AG08395 (cell line): Measurements from ENCODE around the gene APOC4.
A peak's percentile ranks its signal among the peaks of the same experiment; 100 is the strongest.
"Not testable (repeated sequence)": the region's sequence is repeated elsewhere in the genome, so short reads cannot be mapped to it uniquely, and the experiment has no call there.

ENCODE experiments used
- DNase-seq: peaks from one replicate; pipeline ENCODE4 v3.0.0; 2012; ENCODE audit warnings: mixed read lengths, low spot score

APOC4 gene

DNA sequence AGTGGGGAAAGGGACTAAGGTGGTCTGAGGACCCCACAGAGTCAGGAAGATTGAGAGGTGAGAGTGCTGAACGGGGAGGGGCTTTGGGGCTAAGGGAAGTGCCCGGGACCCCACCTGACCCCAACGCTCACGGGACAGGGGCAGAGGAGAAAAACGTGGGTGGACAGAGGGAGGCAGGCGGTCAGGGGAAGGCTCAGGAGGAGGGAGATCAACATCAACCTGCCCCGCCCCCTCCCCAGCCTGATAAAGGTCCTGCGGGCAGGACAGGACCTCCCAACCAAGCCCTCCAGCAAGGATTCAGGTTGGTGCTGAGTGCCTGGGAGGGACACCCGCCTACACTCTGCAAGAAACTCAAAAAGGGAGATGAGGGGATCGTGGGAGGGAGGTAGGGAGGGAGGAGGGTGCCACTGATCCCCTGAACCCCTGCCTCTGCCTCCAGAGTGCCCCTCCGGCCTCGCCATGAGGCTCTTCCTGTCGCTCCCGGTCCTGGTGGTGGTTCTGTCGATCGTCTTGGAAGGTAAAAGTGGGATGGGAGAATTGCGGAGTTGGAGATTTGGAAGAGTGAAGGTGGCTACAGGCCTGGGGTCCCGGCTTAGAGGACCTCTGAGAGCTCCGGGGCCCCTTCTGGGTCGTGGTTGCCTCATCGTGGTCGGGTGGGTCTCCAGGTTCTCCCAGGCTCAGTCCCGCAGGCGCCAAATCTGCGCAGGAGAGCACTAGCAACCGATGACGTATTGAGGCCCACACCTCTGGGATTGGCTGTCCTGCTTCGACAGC is 27.4 kb upstream of the APOC4 start, which contains the start of gene APOC1:
Gene APOC1 (plus strand): TSS at position 176 of the 774 bp plus-strand sequence. CDS start 284 bp downstream, at position 460.
- DNase-seq = peak; percentile 95

DNA sequence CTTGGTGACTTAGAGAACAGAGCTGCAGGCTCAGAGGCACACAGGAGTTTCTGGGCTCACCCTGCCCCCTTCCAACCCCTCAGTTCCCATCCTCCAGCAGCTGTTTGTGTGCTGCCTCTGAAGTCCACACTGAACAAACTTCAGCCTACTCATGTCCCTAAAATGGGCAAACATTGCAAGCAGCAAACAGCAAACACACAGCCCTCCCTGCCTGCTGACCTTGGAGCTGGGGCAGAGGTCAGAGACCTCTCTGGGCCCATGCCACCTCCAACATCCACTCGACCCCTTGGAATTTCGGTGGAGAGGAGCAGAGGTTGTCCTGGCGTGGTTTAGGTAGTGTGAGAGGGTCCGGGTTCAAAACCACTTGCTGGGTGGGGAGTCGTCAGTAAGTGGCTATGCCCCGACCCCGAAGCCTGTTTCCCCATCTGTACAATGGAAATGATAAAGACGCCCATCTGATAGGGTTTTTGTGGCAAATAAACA is 17.8 kb upstream of the APOC4 start:
- DNase-seq = no peak

DNA sequence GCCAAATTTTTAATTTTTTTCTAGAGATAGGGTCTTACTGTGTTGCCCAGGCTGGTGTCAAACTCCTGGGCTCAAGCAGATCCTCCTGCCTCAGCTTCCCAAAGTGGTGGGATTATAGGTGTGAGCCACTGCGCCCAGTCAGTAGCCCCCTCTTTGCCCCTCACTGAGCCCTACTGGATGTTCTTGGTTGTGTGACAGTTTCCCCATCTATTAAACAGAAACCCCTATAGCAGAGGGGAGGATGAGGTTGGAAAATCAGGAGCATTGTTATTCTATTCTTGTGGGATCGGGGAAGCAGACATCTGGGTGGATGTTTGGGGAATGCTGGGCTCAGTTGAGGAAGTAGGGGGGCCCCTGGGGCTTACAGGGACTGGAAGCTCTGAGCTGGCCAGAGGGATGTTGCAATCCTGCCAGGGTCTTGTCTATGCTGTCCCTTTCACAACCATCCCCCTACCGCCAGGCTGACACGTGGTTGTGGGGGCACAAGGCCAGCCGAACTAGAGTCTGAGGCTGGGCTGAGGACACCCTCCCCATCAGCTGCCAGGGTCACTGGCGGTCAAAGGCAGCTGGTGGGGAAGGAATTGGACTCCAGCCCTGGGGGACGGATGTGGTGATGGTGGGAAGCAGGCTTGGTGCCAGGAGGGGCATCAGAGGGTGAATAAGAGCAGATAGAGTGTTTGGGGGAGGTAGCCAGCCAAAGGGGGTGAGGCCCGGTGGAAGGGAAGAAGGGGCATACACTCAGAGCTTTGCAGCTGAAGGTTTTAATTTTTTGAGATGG is 16.7 kb upstream of the APOC4 start:
- peak; percentile 56 for DNase-seq

DNA sequence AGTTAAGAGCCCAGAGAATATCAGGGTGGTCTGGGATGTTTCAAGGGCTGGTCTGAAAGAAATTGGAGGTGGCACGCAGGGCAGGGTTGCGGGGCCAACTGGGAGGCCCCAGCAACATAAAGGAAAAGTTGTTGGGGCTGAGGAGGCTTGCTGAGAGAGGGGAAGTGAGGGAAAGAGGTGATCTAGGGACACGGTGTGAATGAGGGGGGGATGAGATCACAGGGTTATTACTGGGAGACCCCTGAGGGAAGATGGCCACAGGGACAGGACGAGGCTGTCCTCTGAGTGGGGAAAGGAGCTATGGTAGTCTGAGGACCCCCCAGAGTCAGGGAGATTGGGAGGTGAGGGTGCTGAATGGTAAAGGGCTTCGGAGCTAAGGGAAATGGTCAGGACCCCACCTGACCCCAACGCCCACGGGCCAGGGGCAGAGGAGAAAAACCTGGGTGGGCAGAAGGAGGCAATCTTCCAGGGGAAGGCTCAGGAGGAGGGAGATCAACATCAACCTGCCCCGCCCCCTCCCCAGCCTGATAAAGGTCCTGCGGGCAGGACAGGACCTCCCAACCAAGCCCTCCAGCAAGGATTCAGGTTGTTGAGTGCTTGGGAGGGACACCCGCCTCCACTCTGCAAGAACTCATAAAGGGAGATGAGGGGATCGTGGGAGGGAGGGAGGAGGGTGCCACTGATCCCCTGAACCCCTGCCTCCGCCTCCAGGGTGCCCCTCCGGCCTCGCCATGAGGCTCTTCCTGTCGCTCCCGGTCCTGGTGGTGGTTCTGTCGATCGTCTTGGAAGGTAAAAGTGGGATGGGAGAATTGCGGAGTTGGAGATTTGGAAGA is 15.6 kb upstream of the APOC4 start:
- not testable (repeated sequence) for DNase-seq

DNA sequence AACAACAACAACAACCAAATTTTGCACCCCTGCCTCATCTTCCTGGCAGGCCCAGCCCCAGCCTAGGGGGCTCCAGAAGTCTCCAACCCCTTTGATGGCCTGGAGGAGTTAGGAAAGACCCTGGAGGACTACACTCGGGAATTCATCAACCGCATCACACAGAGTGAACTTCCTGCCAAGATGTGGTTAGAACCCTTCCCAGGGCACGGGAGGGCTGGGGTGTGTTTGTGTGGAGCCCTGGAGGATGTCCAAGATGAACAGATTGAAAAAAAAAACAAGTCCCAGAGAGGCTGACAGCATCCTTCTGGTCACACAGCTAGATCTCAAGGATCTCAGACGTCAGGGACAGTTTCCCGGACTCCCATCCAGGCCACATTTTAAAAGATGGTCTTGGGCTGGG is 14.3 kb upstream of the APOC4 start:
- peak; percentile 44 for DNase-seq

DNA sequence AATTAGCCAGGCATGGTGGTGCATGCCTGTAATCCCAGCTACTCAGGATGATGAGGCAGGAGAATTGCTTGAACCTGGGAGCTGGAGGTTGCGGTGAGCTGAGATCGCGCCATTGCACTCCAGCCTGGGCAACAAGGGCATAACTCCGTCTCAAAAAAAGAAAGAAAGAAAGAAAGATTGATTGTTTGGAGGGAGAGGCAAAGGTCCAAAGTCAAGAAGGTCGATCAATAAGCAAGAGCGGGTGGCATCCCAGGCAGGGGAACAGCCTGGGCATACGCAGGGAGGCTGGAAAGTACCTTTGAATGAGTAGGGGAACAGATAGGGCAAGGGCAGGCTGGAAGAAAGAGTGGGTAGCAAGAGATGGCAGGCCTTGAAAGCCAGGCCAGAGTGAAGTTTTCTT is 11.9 kb upstream of the APOC4 start:
- DNase-seq = no peak

DNA sequence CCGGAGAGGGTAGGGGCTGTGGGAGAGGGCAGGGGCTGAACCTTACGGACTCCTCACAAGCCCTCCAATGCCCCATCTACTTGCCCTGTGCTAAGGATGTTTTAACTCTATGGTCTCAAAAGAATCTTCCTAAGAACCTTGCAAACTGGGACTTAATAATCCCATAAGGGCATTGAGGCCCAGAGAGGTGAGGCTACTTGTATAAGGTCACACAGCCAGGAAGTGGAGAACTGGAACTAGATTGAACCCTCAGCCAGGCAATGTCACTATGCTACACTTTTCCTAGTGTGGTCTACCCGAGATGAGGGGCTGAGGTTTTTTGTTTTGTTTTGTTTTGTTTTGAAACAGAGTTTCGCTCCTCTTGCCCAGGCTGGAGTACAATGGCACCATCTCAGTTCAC is 10.5 kb upstream of the APOC4 start:
- DNase-seq = no peak

DNA sequence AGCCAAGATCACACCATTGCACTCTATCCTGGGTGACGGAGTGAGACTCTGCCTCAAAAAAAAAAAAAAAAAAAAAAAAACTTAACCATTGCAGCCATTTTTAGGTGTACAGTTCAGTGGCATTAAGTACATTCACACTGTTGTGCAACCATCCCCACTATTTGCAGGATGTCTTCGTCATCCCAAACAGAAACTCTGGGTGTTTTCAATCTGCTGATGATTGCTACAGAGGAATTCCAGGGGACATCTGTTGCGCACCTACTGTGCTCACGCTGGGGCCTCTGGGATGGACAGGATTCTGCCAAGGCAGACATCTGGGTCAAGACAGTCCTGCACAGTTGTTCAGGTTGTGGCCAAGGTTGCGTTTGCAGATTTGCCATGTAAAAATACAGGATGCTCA is 2.4 kb upstream of the APOC4 start:
- DNase-seq = no peak

DNA sequence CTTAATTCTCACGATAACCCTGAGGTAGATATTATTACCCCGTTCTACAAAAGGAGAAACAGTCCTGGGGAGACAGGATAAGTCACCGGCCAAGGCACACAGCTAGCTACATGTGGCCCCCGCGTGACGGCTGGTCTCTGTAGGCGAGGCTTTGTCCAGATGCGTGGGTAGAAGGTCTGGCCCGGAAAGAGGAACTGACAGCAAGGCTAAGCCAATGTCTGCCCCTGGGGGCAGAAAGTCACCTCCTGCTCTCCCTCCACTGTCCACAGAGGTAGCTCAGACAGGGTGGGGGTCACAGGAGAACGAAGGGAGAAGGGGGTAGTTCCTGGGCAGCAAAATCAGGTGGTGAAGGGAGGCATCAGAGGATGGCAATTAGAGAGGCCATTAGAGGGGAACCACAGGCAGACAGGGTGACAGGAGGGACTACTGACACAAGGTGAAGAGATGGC is 1.8 kb downstream of the APOC4 start:
- DNase-seq = peak; percentile 42

DNA sequence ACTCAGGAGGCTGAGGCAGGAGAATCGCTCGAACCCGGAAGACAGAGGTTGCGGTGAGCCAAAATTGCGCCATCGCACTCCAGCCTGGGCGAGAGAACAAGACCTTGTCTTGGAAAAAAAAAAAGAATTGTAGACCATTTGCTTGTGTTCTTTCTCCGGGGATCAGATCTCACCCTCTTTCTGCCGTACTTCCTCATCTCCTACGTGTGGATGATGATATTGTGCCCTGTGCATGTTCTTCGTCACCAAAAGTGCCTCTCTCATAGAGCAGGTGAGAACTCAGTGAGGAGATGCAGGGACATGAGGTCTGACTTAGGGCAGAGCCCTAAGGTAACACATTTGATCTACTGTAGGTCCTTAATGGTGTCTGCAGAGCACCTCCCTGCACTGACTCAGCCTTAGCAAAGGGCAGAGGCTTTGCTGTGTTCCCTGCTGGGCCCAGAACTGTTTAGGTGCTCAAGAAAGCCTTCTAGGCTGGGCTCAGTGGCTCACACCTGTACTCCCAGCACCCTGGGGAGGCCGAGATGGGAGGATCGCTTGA is 5.1 kb downstream of the APOC4 start:
- no peak for DNase-seq

DNA sequence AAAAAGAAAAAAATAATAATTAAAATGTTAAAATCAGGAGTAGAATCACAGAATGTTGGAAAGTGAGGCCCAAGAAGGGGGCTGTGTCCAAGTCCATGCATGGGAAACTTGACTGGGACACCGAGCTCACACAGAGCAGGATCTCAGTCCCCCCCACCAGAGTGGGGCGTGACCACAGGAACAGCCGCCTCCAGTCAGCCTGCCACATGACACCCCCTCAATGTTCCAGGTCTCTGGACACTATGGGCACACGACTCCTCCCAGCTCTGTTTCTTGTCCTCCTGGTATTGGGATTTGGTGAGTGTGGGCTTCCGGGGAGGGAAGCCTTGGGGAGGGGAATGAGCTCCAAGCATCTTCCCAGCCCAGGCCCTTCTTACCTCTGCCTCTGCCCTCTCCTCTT is 6.2 kb downstream of the APOC4 start:
- DNase-seq = no peak

DNA sequence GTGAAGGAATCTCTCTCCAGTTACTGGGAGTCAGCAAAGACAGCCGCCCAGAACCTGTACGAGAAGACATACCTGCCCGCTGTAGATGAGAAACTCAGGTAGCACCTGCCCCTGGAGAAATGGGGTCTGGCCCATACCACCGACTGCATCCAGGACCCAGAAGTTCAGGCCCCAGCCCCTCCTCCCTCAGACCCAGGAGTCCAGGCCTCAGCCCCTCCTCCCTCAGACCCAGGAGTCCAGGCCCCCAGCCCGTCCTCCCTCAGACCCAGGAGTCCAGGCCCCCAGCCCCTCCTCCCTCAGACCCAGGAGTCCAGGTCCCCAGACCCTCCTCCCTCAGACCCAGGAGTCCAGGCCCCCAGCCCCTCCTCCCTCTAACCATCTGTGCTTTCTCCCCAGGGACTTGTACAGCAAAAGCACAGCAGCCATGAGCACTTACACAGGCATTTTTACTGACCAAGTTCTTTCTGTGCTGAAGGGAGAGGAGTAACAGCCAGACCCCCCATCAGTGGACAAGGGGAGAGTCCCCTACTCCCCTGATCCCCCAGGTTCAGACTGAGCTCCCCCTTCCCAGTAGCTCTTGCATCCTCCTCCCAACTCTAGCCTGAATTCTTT is 6.8 kb downstream of the APOC4 start:
- DNase-seq = no peak

DNA sequence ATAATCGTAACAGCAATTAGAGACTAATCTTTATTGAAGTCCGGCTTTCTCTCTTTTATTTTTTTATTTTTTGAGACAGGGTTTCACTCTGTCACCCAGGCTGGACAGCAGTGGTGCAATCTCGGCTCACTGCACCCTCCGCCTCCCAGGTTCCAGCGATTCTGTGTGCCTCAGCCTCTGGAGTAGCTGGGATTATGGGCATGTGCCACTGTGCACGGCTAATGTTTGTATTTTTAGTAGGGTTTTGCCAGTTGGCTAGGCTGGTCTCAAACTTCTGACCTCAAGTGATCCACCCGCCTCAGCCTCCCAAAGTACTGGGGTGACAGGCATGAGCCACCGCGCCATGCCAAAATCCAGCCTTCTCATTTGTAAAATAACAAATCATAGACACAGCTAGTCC is 7.5 kb downstream of the APOC4 start:
- no peak for DNase-seq

DNA sequence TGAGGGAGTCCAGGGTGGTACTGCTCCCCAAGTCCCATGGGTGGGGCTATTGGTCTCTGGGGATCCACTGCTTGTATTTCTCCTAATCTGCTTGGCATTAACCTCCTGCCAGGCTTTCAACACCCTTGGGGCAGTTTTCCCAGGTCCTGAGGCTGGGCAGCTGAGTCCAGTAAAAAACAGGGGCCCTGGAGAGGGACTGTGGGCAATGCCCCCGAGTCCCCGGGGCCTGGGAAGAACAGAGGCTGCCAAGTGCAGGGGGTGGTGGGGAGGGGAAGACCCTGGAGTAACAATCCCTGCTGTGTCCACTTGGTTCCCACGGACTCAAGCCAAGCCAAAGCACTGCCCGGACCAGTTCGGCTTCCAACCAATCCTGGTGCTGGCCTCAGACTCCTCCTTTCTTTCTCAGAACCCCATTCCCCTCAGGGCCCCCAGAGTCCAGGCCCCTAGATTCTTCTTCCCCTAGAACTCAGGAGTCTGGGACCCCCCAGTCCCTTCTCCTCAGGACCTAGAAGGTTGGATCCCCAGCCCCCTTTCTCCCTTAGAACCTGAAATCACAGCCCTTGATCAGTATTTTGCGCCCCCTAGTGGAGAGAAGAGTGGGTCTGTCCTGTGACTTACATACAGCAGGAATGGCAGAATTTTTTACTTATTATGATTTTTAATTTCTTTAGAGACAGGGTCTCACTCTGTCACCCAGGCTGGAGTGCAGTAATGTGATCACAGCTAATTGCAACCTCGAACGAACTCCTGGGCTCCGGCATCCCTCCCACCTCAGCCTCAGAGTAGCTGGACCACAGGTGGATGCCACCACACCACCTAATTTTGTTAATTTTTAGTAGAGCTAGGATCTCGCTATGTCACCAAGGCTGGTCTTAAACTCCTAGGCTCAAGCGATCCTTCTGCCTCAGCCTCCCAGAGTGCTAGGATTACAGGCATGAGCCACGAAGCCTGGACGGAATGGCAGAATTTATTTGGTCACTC is 9.4 kb downstream of the APOC4 start:
- DNase-seq = peak; percentile 86

DNA sequence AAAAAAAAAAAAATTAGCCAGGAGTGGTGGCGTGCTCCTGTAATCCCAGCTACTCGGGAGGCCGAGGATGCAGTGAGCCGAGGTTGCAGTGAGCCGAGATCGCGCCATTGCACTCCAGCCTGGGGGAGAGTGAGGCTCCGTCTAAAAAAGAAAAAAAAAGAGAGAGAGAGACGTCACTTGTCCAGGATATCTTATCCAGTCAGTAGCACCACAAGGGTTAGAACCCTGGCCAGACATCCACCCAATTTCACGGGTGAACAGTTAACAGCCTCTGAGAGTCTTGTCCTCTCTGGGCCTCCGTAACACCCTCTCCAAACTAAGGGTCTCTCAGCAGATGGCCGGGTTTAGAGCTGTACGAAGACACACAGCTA is 12.2 kb downstream of the APOC4 start:
- DNase-seq = no peak

DNA sequence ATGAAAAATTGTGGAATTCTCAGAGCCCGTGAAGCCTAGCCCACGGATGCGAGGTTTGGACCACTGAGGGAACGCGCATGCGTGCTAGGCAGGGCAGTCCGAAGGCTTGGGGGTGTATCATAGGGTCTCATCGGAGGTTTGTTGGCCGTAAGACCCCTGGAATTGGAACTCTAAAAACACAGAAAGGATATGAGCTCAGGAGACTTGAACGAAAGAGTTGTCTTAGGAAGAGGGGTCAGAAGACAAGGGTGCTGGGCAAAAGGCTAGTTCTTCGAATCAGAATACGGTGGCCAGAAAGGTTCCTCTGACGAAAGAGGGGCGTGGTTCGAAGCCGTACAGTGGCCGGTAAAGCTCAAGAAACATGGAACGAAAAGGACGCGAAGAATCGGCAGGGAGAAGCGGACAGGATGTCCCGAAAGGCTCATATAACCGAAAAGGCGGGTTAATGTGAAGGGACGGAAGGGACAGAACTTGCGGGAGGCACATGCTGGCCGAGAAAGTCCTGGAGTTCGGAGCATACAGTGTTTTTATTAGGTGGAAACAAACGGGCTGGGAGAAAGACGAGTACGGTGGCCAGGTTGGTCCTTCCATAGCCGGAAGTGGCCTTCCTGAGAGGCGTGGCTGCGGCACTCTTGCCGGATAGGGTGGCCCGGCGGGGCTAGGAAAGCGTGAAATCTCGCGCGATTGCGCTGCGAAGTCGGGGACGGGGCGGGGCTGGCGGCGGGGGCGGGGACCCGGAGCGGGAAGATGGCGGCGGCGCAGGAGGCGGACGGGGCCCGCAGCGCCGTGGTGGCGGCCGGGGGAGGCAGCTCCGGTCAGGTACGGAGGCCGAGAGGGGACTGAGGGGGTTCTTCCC is 12.8 kb downstream of the APOC4 start, which contains the start of gene CLPTM1:
Gene CLPTM1 (plus strand): TSS at position 732 of the 856 bp plus-strand sequence. CDS start 16 bp downstream, at position 748.
- peak; percentile 98 for DNase-seq

DNA sequence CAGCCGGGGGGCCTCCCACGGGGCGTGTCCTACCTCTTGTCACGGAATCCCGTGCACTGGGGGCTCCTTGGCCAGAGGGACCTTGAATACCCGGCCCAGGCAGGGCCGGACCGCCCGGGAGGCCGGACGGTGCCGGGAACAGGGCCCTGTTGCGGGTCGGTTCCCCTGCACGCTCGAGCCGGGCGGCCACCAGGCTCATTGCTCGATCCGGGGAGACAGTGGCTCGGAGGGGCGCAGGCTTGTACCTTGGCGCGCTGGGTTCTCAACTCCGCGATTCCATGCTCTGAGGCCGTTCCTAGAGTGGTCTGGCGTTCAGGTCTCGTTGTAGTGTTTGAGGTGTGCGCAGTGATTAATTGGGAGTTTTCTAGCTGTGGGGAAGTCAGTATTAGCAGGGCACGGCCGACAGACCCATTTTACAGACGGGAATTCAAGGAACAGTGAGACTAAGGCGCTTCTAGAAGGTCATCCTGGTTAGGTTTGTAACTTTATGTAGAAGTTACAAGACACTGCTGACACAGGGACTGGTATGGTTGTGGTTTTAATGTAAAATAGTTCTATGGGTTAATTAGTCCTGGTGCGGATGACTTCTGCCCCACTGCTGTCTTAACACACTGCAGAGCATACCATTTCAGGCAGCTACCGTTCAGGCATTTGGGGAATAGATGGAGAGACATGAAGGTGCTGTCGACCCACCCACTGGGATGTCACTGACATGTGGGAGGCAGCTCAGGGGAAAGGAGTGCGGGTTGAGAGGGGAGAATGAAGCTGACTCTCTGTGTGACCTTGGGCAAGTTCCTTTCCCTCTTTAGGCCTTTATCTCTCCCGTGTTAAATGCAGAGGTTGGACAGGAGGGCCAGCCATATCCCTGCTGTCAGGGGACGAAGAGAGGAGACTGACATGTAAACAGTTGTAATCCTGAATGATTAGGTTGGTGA is 13.7 kb downstream of the APOC4 start:
- DNase-seq = no peak

DNA sequence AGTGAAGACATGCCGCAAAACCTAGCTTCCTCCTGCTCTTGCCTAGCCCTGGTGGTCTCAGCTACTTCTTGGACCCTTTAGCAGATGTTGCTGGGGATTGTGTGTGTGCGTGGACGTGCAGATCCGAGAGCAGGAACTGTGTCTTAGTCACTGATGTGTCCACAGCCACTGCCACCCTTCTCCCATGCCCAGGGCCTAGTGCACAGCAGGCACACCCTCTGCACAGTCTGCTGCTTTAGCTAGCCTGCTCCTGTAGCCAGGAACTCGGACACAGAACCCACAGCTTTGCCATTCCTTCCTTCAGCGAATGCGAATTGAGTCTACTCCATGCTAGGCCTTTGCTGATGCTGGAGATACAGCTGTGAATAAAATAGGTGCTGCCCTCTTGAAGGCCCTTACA is 15.5 kb downstream of the APOC4 start:
- DNase-seq = no peak
